Mucosa of descending colon (tissue), 3 donors: ENCODE measurements around the gene P4HA2. TPM values are rescaled to one million over a fixed set of nuclear protein-coding genes. Genes with fewer than 3 reads are reported as not detected.

Experiments used
- ATAC-seq: fragments of 200-7000 bp; cut with Tn5 transposase; one replicate; pipeline ENCODE4 v1.9.1; 2020; ENCODE audit warnings: mild to moderate bottlenecking, moderate library complexity
- DNase-seq, 3 donors: peaks; one replicate each; pipeline ENCODE4 v3.0.0-alpha.2; 2020
- H3K36me3 ChIP-seq: fragments of 200-600 bp; one replicate; pipeline ENCODE4 v1.8.0; 2021; ENCODE audit warnings: low read depth, mild to moderate bottlenecking
- H3K4me1 ChIP-seq: fragments of 200-600 bp; one replicate; pipeline ENCODE4 v1.8.0; 2021; ENCODE audit warnings: low read depth, mild to moderate bottlenecking
- H3K4me3 ChIP-seq: fragments of 200-600 bp; one replicate; pipeline ENCODE4 v1.8.0; 2021; ENCODE audit warnings: mild to moderate bottlenecking
- H3K9me3 ChIP-seq: fragments of 200-600 bp; one replicate; pipeline ENCODE4 v1.8.0; 2021; ENCODE audit warnings: mild to moderate bottlenecking
- intact Hi-C, 2 donors: fragments of 100-400 bp; cut with DNase I in 1 of 2; cut with micrococcal nuclease in 1 of 2; formaldehyde crosslinking; loops; one replicate each; pipeline versions ENCODE4 v1.11.0 to v1.11.1; 2022; cut with DNase I, micrococcal nuclease
- total RNA-seq, 3 donors: library from RNA; stranded (reverse); fragmentation: NEBNext Ultra II Directional in 2 of 3; extraction: Animal tissue kit (Norgen Biotek cat#: 25700) in 2 of 3; gene quantifications; one replicate each; pipeline versions ENCODE4 v1.2.1 to v1.2.4, GENCODE V29; 2021 to 2023
- TF ChIP-seq, protein P1 (sequence below): fragments of 200-600 bp; IDR thresholded peaks from one replicate; pipeline ENCODE4 v1.8.0; 2022; ENCODE audit warnings: antibody characterized with exemption, mild to moderate bottlenecking
- donor health status: DM: no; HTN: no; CAD: no; lungs with moderate emphysema.
- donor health status: DM: no; HTN: no; CAD: no.
- donor health status: DM: no; HTN: yes; CAD: no.

P4HA2 gene
- total RNA-seq, 3 donors from 2014 or later, result 47.0 to 65.0 (median 56.1) TPM

DNA sequence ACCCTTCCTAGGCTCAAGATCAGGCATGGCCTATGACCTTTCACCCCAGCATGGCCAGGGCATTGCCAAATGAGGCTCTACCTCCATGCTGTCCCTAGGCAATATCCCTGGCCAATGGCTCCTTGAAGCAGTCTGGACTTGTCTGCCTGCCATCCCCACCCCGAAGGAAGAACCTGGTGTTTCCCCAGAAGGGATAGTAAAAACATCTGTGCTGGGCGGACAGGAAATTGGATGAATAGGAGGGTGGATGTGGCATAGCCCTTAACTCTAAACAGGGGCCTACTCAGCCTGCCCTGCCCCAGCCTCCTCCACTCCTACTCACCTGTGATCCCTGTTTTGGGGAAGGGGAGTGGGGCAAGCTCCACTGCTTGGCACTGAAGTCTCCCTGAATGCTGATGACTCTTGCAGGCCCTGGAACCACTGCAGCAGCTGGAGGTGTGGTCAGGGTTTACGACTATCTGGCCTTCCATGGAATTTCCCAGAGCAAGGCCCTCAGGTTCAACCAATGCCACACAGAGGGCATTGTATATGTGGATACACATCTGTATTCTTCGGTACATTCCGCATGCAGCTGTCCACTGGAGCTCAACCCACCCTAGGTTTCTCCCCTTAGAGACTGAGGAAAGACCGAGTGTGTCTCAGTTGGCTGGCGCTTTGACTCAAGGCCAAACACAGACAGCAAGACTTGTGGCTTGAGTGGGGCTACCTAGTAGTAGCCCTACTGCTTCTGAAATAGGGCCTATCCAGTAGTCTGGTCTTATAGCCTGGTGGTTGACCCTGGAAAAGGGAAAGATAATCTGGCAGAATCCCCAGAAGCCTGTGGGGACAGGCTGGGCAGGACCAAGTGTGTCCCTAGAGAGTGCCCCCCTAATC is 6.4 kb upstream of the P4HA2 start:
- Histone ChIP-seq H3K4me1 (no peaks in the 10 kb centered on the region), H3K4me3 (no peak overlapping the region), H3K9me3 (no peaks in the 10 kb centered on the region), H3K36me3 (no peaks in the 10 kb centered on the region)
- TF ChIP-seq, protein P1, sequence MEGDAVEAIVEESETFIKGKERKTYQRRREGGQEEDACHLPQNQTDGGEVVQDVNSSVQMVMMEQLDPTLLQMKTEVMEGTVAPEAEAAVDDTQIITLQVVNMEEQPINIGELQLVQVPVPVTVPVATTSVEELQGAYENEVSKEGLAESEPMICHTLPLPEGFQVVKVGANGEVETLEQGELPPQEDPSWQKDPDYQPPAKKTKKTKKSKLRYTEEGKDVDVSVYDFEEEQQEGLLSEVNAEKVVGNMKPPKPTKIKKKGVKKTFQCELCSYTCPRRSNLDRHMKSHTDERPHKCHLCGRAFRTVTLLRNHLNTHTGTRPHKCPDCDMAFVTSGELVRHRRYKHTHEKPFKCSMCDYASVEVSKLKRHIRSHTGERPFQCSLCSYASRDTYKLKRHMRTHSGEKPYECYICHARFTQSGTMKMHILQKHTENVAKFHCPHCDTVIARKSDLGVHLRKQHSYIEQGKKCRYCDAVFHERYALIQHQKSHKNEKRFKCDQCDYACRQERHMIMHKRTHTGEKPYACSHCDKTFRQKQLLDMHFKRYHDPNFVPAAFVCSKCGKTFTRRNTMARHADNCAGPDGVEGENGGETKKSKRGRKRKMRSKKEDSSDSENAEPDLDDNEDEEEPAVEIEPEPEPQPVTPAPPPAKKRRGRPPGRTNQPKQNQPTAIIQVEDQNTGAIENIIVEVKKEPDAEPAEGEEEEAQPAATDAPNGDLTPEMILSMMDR, result no peak
- DNase-seq (no peak), ATAC-seq (peak; percentile 19)
- intact Hi-C loops, result no loop called here

DNA sequence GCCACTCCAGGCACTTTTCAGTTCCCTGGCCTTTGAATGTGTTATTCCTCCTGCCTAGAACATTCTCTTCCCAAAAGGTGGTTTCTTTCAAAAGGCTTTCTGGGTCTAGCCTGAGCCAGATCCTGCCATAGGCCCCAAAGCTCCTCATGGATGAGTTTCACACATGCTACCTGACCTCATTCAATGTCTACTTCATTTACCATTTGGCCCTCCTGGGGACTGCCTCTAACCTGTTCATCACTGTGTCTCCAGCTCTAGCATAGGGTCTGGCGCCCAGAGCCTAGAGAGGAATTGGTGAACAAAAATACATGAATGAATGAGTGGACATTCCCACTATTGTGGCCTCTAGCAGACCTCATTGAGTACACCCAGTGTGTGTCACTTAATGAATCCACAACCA is 5.4 kb upstream of the P4HA2 start:
- no peak for ATAC-seq
- Histone ChIP-seq H3K4me3 (no peak overlapping the region), H3K4me1 (peaks cover 3% of the 10 kb centered on the region), H3K9me3 (no peaks in the 10 kb centered on the region), H3K36me3 (no peaks in the 10 kb centered on the region)
- no peak for DNase-seq
- intact Hi-C loops, result no loop called here
- TF ChIP-seq, protein P1, result no peak

DNA sequence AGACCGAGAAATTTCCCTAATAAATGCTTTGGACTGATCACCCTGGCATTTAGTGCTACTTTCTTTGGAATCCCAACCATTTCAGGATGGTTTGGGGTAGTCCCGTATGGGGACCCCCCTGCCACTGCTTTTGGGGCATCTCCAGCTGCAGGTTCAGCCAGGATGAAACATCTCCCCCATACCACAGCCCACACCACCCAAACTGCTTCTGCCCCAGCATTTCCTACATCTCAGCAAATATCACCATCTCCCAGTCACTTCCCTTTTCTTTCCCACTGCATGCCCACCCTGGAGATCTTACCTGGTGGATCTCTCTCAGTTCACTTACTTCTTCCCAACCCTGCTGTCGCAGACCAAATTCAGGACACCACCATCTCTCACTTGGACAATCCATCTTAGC is 4.8 kb upstream of the P4HA2 start:
- no peaks in the 10 kb centered on the region for H3K36me3 ChIP-seq
- intact Hi-C loops, result no loop called here
- H3K4me1 ChIP-seq, result peaks cover 4% of the 10 kb centered on the region
- no peak for ATAC-seq
- H3K9me3 ChIP-seq, result no peaks in the 10 kb centered on the region
- TF ChIP-seq, protein P1, result no peak
- DNase-seq, result no peak
- no peak overlapping the region for H3K4me3 ChIP-seq

DNA sequence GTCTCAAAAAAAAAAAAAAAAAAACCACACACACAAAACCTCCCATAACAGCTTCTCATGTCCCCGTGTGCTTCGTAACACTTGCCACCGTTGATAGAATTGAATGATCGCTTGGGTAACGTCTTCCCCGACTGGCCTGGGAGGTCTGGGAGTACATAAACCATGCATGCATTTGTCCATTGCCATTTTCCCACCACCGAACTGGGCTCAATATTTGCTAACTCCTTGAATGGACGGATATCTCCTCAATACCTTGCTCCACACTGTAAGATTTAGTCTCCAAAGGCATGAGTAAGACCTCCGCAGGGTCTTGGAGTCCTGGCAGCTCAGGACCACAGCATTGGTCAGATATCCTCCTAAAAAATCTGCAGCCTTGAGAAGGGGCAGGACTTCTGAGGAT is 3.2 kb upstream of the P4HA2 start:
- ATAC-seq (no peak), DNase-seq (no peak)
- Histone ChIP-seq H3K36me3 (no peaks in the 10 kb centered on the region), H3K9me3 (no peaks in the 10 kb centered on the region), H3K4me1 (peaks cover 16% of the 10 kb centered on the region), H3K4me3 (no peak overlapping the region)
- TF ChIP-seq, protein P1, result no peak
- intact Hi-C loops, result no loop called here

DNA sequence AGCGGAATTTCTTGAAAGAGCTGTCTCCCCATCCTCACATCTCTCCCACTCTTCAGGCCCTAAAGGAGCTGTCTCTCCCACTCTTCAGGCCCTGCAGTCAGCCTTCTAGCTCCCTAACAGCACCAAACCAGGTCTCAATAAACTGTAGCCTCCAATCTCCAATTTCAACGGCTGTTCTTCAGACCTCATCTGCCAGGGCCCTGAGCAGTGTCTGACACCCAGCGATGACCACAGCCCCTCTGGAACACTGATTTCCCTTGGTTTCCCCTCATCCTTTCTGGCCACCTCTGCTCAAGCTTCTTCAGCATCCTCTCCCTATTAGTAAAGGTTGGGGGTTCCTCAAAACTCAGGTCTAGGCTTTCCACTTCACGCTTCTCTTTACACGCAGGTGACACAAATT is 1.6 kb upstream of the P4HA2 start:
- peaks cover 28% of the 10 kb centered on the region for H3K4me1 ChIP-seq
- H3K9me3 ChIP-seq, result no peaks in the 10 kb centered on the region
- no peak for DNase-seq
- no peak overlapping the region for H3K4me3 ChIP-seq
- TF ChIP-seq, protein P1, result no peak
- no peaks in the 10 kb centered on the region for H3K36me3 ChIP-seq
- ATAC-seq, result no peak
- intact Hi-C loops, result no loop called here
